Lower leg skin (tissue), 3 donors: ENCODE data around the gene PSPN.

Source experiments
- CTCF ChIP-seq, 3 donors: fragments of 450-650 bp; IDR thresholded peaks; one replicate each; pipeline ENCODE4 v1.5.1; 2016; ENCODE audit warnings: antibody characterized with exemption in 3 of 3, mild to moderate bottlenecking in 3 of 3, moderate library complexity in 2 of 3
- POLR2A ChIP-seq, 2 donors: fragments of 450-650 bp; IDR thresholded peaks; one replicate each; pipeline ENCODE4 v1.6.1; 2016 to 2017; ENCODE audit warnings: antibody characterized with exemption in 2 of 2, mild to moderate bottlenecking in 1 of 2, moderate library complexity in 1 of 2

DNA sequence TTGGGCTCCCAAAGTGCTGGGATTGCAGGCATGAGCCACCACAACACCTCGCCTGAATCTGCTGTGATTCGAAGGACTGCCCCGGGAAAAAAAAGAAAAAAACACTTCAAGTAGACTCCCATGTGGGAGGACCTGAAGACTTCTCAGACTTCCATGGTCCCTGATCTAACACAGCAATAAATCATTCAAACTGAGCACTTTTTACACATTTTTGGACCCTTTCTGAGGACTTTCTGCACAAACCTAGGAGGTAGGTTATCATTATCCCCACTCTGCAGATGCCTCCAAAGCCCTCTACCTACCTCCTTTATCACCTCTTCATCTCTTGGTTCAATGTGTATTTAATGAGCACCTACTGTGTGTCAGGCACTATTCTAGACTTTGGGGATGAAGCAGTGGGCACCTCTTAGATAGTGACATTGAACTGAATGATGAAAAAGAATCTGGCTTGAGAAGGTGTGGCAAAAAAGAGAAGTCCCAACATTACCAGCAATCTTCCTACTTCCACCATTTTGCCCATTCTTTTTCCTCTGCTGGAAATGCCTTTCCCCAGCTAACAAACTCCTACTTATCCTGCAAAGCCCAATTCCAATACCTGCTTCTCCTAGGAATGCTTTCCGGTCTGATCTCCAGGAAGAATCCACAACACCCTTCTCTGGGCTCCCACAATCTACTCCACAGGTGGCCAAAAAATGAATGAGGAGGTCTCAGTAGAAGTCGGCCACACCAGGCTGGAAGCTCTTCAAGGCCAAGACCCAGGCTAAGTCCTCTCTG is 16.0 kb downstream of the PSPN start:
- TF ChIP-seq CTCF (IDR thresholded peaks at IDR 0.05) (no peak), POLR2A (IDR thresholded peaks at IDR 0.05) (no peak)
